Measurements from ENCODE around the gene CUBN.

The CUBN gene

DNA sequence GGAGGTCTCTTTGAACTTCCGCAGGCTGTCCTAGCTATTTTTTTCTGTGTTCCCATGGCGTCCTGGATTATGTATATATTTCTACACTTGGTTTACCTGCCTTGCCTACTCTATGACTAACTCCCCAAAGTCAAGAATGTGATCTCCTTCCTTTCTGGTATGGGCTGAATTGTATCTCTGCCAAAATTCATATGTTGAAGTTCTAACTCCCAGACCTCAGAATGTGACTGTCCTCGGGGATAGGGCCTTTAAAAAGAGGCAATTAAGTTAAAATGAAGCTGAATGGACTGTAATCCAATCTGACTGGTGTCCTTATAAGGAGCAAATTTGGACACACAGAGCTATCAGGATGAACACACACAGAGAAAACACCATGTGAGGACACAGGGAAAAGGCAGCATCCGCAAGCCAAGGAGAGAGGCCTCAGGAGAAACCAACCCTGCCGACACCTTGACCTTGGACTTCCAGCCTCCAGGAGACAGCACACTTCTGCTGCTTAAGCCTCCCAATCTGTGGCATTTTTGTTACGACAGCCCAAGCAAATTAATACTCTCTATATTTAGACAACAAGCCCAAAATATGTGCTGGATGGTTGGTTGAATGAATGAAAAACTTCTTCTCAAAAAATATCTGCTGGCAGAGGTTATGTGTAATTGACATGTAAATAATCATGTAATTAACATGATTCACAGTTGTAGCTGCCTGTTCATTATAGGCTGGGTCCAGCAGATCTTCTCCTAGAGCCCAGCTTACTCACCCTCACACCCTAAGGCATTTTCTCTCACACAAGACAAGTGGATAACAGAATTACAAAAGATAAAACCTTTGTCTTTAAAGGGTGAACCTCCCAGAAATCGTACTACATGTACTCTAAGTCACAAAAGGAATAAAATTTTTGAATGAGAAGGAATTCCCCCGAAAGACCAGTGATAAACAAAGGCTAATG is 123.7 kb downstream of the CUBN start:
- H3K27me3 Mint-ChIP-seq = peaks cover 17 to 23% of the 10 kb centered on the region in 2 donors
- no peaks in the 10 kb centered on the region for H3K36me3 Mint-ChIP-seq
- no peak overlapping the region for H3K4me3 Mint-ChIP-seq
- H3K4me1 Mint-ChIP-seq = peaks cover 11 to 14% of the 10 kb centered on the region in 2 donors
- H3K27ac Mint-ChIP-seq = no peak overlapping the region
- DNase-seq = no peak
- no peak for ATAC-seq (replicated peaks)
- H3K9me3 Mint-ChIP-seq = peaks cover 1 to 3% of the 10 kb centered on the region in 2 donors

- Mint-ChIP-seq H3K27ac (no peak overlapping the region), H3K4me3 (no peak overlapping the region), H3K36me3 (no peaks in the 10 kb centered on the region), H3K4me1 (peaks cover 11 to 14% of the 10 kb centered on the region in 2 donors), H3K9me3 (peaks cover 2 to 3% of the 10 kb centered on the region in 2 donors), H3K27me3 (peaks cover 17 to 23% of the 10 kb centered on the region in 2 donors)
- ATAC-seq (replicated peaks) = no peak
- no peak for DNase-seq
Measured at GRCh38 chr10:17004801-17005380, 124.7 kb downstream of the CUBN start.

DNA sequence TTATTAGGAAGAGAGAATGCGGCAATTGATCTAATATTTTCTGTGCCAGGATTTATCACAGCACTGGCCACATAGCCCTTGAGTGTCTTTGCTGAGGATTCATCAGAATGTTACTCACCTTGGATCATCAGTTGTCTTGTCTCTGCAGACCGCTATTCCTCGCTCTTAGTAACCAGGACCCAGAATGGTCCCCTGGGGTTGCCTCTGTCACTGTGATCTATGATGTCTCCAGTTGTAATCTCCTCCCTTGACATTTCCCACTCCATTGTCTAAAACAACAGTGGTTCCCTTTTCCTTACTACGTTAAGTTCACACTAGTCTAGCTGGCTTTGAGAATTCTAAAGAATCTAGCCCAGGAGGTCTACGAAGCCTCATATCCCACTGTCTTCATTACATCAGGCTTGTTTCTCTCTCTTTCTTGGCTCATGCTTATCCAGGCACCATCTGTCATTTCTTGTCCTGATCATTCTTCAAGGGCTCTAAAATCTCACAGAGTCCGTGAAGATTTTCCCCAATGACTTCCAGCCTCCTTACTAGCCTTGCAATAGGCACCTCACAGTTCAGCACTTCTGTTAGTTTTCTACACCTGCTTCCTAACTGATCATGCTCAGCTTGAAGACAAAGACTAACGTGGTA is 125.8 kb downstream of the CUBN start:
- no peak overlapping the region for H3K27ac Mint-ChIP-seq
- no peak overlapping the region for H3K4me3 Mint-ChIP-seq
- H3K36me3 Mint-ChIP-seq = no peaks in the 10 kb centered on the region
- peaks cover 11 to 14% of the 10 kb centered on the region in 2 donors for H3K4me1 Mint-ChIP-seq
- ATAC-seq (replicated peaks) (no peak), DNase-seq (no peak)
- H3K27me3 Mint-ChIP-seq = peaks cover 17 to 23% of the 10 kb centered on the region in 2 donors
- peaks cover 2 to 3% of the 10 kb centered on the region in 2 donors for H3K9me3 Mint-ChIP-seq

- ATAC-seq (replicated peaks) = peak; percentile 72 to 74
- peaks cover 11 to 14% of the 10 kb centered on the region in 2 donors for H3K4me1 Mint-ChIP-seq
- H3K9me3 Mint-ChIP-seq = peaks cover 2 to 3% of the 10 kb centered on the region in 2 donors
- no peak overlapping the region for H3K4me3 Mint-ChIP-seq
- no peaks in the 10 kb centered on the region for H3K36me3 Mint-ChIP-seq
- DNase-seq = peak; percentile 14
- H3K27ac Mint-ChIP-seq = peak overlapping the region; percentile 96
- peaks cover 11 to 23% of the 10 kb centered on the region in 2 donors for H3K27me3 Mint-ChIP-seq
Measured at GRCh38 chr10:17003151-17003550, 126.5 kb downstream of the CUBN start.

DNA sequence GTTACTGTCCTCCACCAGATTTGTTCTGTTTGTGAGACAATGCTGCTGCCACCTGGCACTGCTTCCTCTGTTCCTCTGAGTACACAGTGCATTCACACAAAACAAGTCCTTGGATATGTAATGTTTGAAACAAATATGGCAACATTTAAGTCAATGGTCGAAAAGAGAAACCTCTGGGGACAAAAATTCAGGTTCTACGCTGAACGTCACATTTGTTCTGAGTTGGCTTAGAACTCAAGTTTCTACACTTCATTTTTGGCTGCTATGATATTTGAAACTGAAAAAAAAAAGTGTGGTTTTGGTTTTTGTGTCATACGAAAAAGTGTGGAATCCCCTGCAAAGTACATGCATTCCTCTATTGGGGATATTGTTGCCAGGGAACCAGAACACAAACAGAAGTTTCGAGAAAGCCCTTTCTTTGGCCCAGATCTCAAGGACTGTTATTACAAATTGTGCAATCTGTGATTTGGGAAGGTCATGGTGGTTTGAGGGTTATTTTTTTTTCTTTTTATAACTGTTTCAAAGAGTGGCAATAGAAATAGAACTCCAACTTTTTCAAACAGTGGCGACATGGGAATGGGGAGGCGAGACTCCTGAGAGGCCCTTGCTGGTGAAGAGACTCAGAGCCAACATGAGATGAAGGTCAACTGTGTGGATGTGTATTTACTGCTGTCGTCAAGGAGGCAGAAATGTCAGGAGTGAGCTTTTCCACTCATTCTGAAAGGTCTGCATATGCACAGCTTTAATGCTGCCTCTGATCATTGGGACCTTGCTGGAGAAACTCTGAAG is 127.5 kb downstream of the CUBN start:
- Mint-ChIP-seq H3K27me3 (peaks cover 10 to 23% of the 10 kb centered on the region in 2 donors), H3K27ac (peak overlapping the region; percentile 96), H3K4me1 (peaks cover 11 to 14% of the 10 kb centered on the region in 2 donors), H3K4me3 (peak overlapping the region in 1 of 2 donors; percentile 45), H3K9me3 (peaks cover 3% of the 10 kb centered on the region in 2 donors), H3K36me3 (no peaks in the 10 kb centered on the region)
- ATAC-seq (replicated peaks) = peak; percentile 73 to 76
- DNase-seq = peak; percentile 33

DNA sequence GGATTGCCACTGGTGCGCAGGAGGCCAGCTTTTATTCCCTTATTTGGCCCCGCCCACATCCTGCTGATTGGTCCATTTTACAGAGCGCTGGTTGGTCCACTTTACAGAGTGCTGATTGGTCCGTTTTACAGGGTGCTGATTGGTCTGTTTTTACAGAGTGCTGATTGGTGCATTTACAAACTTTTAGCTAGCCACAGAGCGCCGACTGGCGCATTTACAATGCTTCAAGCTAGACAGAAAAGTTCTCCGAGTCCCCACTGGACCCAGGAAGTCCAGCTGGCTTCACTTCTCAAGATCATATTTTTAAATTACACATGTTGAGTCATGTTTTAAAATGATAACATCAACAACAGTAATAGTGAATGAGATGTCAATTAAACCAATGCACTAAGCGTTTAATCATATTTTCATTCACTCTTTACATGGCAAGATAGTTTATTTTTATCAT is 128.3 kb downstream of the CUBN start:
- ATAC-seq (replicated peaks) (no peak), DNase-seq (no peak)
- Mint-ChIP-seq H3K4me1 (peaks cover 11 to 14% of the 10 kb centered on the region in 2 donors), H3K9me3 (peaks cover 3% of the 10 kb centered on the region in 2 donors), H3K36me3 (no peaks in the 10 kb centered on the region), H3K27me3 (peaks cover 10 to 23% of the 10 kb centered on the region in 2 donors), H3K4me3 (no peak overlapping the region), H3K27ac (no peak overlapping the region)

DNA sequence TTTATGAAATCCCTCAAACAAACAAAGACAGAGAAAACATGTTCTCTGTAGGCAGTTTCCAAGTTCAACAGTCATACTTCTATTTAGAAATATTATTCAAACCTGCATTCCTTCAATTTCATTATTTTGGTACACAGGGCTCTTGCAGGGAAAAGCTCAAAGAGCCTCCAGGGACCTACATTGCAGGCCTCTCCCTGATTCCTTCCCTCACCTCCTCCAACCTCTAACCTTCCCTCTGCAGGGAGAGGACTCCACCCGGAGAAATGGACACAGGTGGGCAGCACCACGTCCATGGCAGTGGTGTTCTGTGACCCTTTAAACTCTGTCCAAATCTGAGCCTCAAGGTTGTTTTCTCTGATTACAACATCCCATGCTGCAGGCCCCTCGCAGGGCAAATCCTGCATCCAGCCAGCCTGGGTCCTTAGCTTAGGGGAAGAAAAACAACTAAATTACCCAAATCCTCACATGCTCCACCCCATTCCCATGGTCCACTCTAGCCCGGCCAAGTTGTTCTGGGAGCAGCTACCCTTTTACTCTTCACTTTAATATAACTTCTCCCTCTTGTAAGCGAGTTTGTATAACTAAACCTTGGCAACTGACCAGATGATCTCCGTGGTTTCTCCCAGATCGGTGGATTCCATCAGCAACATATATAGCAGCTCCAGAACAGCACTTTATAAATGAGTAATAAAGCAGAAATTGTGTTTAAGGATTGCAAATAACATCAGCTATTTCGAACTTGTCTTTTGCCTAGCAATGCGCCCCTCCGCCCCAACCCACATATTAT is 129.8 kb downstream of the CUBN start:
- ATAC-seq (replicated peaks) (no peak), DNase-seq (no peak)
- Mint-ChIP-seq H3K4me3 (no peak overlapping the region), H3K27me3 (peaks cover 18 to 27% of the 10 kb centered on the region in 2 donors), H3K9me3 (peaks cover under 1 to 3% of the 10 kb centered on the region in 2 donors), H3K4me1 (peaks cover 13 to 14% of the 10 kb centered on the region in 2 donors), H3K36me3 (no peaks in the 10 kb centered on the region), H3K27ac (no peak overlapping the region)

DNA sequence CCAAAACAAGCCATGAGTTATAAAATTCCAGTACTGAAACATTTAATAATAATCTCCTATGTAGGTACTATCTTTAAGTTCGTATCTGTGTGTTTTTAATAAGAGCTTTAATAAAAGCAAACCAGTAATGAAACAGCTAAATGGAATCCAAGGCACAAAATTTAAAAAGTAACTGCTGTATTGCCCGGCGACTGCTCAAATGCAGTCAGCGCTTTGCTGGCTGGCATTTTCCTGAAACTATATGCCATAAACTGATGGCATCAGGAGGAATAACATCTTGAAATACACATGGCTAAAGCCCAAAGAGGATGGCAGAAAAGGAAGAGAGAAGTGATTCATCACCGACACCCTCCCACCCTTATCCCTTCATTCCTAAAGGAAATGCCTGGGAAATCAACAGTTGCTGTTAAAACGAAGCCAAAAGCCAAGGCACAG is 133.1 kb downstream of the CUBN start:
- no peak for ATAC-seq (replicated peaks)
- Mint-ChIP-seq H3K36me3 (no peaks in the 10 kb centered on the region), H3K4me3 (no peak overlapping the region), H3K27ac (peak overlapping the region; percentile 56), H3K4me1 (peaks cover 0 to 2% of the 10 kb centered on the region in 2 donors), H3K9me3 (peaks cover 0 to 3% of the 10 kb centered on the region in 2 donors), H3K27me3 (peaks cover 17 to 22% of the 10 kb centered on the region in 2 donors)
- no peak for DNase-seq

DNA sequence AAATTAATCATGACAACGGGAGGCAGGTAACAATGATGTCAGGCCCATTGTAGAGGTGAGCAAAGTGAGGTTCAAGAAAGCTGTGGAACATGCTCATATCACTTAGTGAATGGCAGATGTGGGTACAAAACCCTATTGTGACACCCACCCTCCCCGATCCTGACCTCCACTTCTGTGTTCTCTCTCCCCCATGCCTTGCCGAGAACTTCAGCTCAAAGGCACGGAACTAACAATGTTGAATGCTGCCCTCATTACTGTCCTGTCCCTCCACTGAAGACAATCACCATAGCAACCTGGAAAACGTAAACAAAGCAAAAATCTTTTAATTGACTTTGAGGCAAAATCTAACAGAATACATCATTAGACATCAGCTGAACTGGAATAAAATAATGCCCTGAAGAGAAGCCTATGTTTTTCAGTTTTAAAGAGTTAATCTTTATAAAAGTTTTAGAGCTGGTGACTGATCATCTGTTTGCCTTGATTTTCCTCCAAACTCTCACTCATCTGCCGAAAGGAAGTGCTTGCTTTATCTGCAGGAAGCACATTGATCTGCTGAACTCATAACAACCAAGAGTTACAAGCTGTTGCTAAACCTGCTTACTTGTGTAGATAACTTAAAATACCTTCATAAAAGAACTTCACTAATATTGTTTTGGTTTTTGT is 133.6 kb downstream of the CUBN start:
- Mint-ChIP-seq H3K9me3 (peaks cover 0 to 3% of the 10 kb centered on the region in 2 donors), H3K36me3 (peaks cover 0 to 2% of the 10 kb centered on the region in 2 donors), H3K27me3 (peaks cover 17 to 22% of the 10 kb centered on the region in 2 donors), H3K4me3 (no peak overlapping the region), H3K4me1 (peaks cover 0 to 2% of the 10 kb centered on the region in 2 donors), H3K27ac (peak overlapping the region; percentile 56)
- ATAC-seq (replicated peaks) = no peak
- DNase-seq = no peak

DNA sequence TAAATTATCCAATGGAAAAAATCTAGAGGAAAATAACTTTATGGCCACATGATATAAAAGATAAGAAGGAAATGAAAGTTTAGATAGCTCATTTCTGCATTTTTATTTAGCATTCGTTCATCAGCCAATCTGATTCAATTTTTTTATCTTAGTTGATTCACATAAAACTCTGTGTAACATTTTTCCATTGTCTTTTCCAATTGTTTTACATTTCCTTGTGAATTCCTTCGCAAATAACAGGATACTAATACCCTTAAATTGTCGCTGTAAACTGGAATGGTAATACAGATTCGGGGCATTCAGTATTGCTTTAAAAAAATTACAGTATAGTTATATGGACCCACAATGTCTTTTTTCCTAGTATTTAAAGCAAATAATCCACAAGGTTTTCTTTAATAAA is 136.4 kb downstream of the CUBN start:
- no peak overlapping the region for H3K27ac Mint-ChIP-seq
- H3K36me3 Mint-ChIP-seq = peaks cover 4% of the 10 kb centered on the region in 2 donors
- H3K9me3 Mint-ChIP-seq = peaks cover 0 to 1% of the 10 kb centered on the region in 2 donors
- peaks cover 0 to 2% of the 10 kb centered on the region in 2 donors for H3K4me1 Mint-ChIP-seq
- DNase-seq = no peak
- ATAC-seq (replicated peaks) = no peak
- peaks cover 17 to 22% of the 10 kb centered on the region in 2 donors for H3K27me3 Mint-ChIP-seq
- no peak overlapping the region for H3K4me3 Mint-ChIP-seq

DNA sequence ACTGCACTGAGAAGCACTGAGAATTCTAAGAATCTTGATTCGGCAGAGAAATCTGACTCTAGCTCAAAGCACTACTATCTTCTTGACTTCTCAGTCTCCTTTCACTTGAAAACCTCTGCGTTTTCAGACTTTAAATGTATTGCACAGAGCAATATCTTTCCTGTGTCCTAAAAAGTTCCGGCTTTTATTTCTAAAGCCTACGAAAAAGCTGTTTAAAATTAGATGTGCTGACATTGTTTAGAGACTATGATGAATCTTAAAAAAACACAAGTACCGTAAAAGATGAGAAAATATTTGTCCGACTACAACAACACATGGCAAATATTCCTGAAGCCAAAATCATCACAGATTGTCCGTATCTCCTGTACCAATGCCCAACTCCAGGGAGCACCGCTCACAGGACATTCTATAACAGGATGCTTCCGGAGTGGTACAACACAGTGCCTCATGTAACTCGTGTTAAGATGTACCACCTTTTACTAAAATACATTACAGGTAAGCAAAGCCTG is 136.9 kb downstream of the CUBN start:
- Mint-ChIP-seq H3K9me3 (no peaks in the 10 kb centered on the region), H3K27ac (no peak overlapping the region), H3K4me1 (peaks cover 0 to 2% of the 10 kb centered on the region in 2 donors), H3K4me3 (no peak overlapping the region), H3K27me3 (peaks cover 17 to 22% of the 10 kb centered on the region in 2 donors), H3K36me3 (peaks cover 4% of the 10 kb centered on the region in 2 donors)
- no peak for ATAC-seq (replicated peaks)
- no peak for DNase-seq

- ATAC-seq (replicated peaks) = no peak
- Mint-ChIP-seq H3K36me3 (peaks cover 4% of the 10 kb centered on the region in 2 donors), H3K9me3 (no peaks in the 10 kb centered on the region), H3K4me1 (peaks cover 0 to 2% of the 10 kb centered on the region in 2 donors), H3K27ac (no peak overlapping the region), H3K27me3 (peaks cover 14 to 20% of the 10 kb centered on the region in 2 donors), H3K4me3 (no peak overlapping the region)
- no peak for DNase-seq
Measured at GRCh38 chr10:16991011-16991410, 138.6 kb downstream of the CUBN start.
